ENCODE measurements around the gene DLAT. TPM values are rescaled to one million over a fixed set of nuclear protein-coding genes. Genes with fewer than 3 reads are reported as not detected.

The DLAT gene
- total RNA-seq, 2 experiments from 2014 or later, result 10.7 to 10.8 TPM

DNA sequence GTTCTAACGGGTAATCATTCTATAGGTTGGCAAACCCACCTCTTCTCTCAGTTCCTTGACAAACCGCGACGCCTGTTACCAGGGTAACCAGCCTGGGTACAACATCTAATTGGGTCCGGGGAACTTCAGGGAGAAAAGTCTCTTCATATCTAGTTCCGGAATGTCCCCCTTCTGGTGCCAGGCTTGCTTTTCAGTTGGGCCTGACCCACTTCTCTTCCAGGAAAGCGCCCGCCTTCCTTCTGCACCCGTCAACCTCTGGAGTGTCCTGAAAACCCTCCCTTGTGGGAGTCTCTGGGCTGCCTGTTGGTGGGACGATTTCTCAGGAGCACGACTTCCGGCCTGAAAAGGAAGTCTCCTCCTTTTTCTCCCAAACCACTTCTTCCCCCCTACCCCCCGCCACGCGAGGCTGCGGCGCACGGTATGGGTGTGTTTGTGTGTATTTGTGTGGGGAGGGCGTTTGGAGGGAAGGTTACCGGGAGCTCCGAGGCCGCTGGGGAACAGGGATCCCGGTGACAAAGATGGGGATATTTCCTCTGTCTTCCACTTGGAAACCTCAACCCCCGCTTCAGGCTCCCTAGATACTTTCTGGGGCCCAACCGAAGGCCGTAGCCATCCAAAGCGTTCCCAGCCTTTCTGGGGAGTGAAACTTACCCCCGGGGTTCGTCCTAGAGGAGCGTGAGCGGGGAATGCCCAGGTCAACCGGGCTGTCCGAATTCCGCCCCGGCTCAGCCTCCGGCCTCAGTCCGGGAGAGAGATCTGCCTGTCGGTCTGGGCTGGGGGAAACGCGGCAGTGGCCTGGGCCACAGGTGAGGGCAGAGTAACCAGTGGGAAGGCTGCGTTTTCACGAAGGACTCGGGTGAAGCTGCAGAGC is 49.0 kb downstream of the DLAT start, which contains the start of the genes NKAPD1 and PIH1D2:
Gene NKAPD1 (plus strand): TSS at position 359 of the 871 bp plus-strand sequence. CDS start 1,276 bp downstream, outside the sequence.
Gene PIH1D2 (minus strand): TSS at position 77 of the 871 bp plus-strand sequence. CDS start 843 bp downstream, outside the sequence.
- Histone ChIP-seq H3K4me3 (ENCODE audit: low read length) (peak within 1 kb of the TSS; percentile 80), H3K27me3 (ENCODE audit: control insufficient read depth in 1 of 2, insufficient read depth in 2 of 2, low read length in 2 of 2) (no peaks in the 10 kb centered on the region), H3K27ac (ENCODE audit: low read depth in 1 of 2, low read length in 2 of 2) (peak within 1 kb of the TSS; percentile 70 to 73), H3K4me1 (ENCODE audit: insufficient read depth, low read length) (peaks cover 13% of the 10 kb centered on the region), H3K36me3 (ENCODE audit: insufficient read depth, low read length) (peaks cover 28% of the 10 kb centered on the region), H3K9me3 (ENCODE audit: control insufficient read depth in 1 of 2, insufficient read depth in 1 of 2, low read length in 2 of 2) (no peaks in the 10 kb centered on the region)
- POLR2A ChIA-PET, result interaction anchor here (0.7 to 5.1 kb wide), 3 partner anchors 10 to 13 kb away, joined by 3 to 36 read pairs (median 3); partner anchors contain the start of genes SDHD and TIMM8B
- CTCF ChIA-PET, result interaction anchor here (1.1 kb wide), 2 partner anchors 13 to 142 kb away, joined by 3 to 4 read pairs; partner anchors contain the start of genes SDHD and TIMM8B
- no peak for TF ChIP-seq CTCF (IDR thresholded peaks at IDR 0.05)
- ATAC-seq (ENCODE audit: poor library complexity) (peak; percentile 87), DNase-seq (peak; percentile 65 to 92 (median 74))
- H3K9me3 Mint-ChIP-seq, result no peaks in the 10 kb centered on the region
- H3K36me3 Mint-ChIP-seq (ENCODE audit: low read depth), result peaks cover 42% of the 10 kb centered on the region
- H3K4me1 Mint-ChIP-seq (ENCODE audit: low read depth), result peaks cover 36% of the 10 kb centered on the region
- intact Hi-C loops (cut with DNase I, micrococcal nuclease), result loop anchor here (1.0 to 10.0 kb wide), 7 partner anchors 12 to 1701 kb away; partner anchors contain the start of genes CFAP68 (in 2 of the 2), DLAT (in 2 of the 2), FDXACB1 (in 2 of the 2) and SDHD (in 2 of the 2)
- peak within 1 kb of the TSS; percentile 97 for H3K4me3 Mint-ChIP-seq
- peak within 1 kb of the TSS; percentile 78 for H3K27ac Mint-ChIP-seq
- peaks cover 27% of the 10 kb centered on the region for H3K27me3 Mint-ChIP-seq

- no peaks in the 10 kb centered on the region for H3K27me3 ChIP-seq (ENCODE audit: control insufficient read depth in 1 of 2, insufficient read depth in 2 of 2, low read length in 2 of 2)
- peaks cover 20% of the 10 kb centered on the region for H3K4me1 ChIP-seq (ENCODE audit: insufficient read depth, low read length)
- H3K9me3 ChIP-seq (ENCODE audit: control insufficient read depth in 1 of 2, insufficient read depth in 1 of 2, low read length in 2 of 2), result no peaks in the 10 kb centered on the region
- ChIA-PET CTCF (no interaction called here), POLR2A (no interaction called here)
- DNase-seq (no peak), ATAC-seq (ENCODE audit: poor library complexity) (no peak)
- Mint-ChIP-seq H3K4me1 (ENCODE audit: low read depth) (peaks cover 26% of the 10 kb centered on the region), H3K9me3 (no peaks in the 10 kb centered on the region), H3K4me3 (peak overlapping the region; percentile 25), H3K27me3 (no peaks in the 10 kb centered on the region), H3K36me3 (ENCODE audit: low read depth) (peaks cover 89% of the 10 kb centered on the region), H3K27ac (peak overlapping the region; percentile 30)
- intact Hi-C loops (cut with DNase I, micrococcal nuclease), result loop anchor here in 1 of 2 experiments (10.0 kb wide), 1 partner anchor 1232 kb away; the partner anchor contains the start of gene TTC12
- no peak overlapping the region for H3K4me3 ChIP-seq (ENCODE audit: low read length)
- no peak for TF ChIP-seq CTCF (IDR thresholded peaks at IDR 0.05)
- peaks cover 63% of the 10 kb centered on the region for H3K36me3 ChIP-seq (ENCODE audit: insufficient read depth, low read length)
- H3K27ac ChIP-seq (ENCODE audit: low read depth in 1 of 2, low read length in 2 of 2), result no peak overlapping the region
Measured at GRCh38 chr11:112082729-112083128, 57.5 kb downstream of the DLAT start.

DNA sequence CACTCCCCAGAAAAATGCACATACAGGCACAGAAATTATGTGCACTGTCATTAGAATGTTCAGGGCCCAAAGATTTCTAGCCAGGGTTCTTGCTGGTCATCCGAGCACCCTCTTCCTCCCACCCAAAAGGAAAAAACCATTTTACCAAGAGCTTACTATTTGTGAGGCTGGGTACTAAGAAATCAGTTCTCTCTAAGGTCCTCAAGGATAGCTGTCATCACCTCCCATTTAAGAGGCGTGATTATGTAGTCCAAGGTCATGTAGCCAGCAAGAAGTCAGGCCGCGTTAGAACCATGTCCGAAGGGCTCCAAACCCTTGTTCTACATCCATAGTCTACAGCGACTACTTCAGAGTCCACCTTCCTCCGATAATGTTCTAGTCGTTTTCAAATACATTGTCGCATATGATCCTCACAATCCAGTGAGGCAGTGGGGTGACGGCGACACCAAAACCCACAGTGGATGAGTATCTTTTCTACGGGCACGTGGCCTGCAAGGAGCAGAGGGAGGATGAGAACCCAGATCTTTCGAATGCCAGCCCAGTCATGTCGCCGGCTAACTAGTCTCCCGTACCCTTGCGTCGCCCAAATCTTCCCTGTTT is 60.7 kb downstream of the DLAT start:
- DNase-seq (peak in 9 of 14 experiments; percentile 3 to 45 (median 16)), ATAC-seq (ENCODE audit: poor library complexity) (peak; percentile 35)
- H3K27ac Mint-ChIP-seq, result peak overlapping the region; percentile 94
- H3K27ac ChIP-seq (ENCODE audit: low read depth in 1 of 2, low read length in 2 of 2), result peak overlapping the region in 1 of 2 donors; percentile 37
- H3K27me3 ChIP-seq (ENCODE audit: control insufficient read depth in 1 of 2, insufficient read depth in 2 of 2, low read length in 2 of 2), result no peaks in the 10 kb centered on the region
- POLR2A ChIA-PET, result interaction anchor here (1.0 to 3.9 kb wide), 6 partner anchors 11 to 483 kb away, joined by 3 to 36 read pairs (median 6); partner anchors contain the start of genes ALG9, NKAPD1, PIH1D2 and PTS
- peaks cover 59% of the 10 kb centered on the region for H3K36me3 ChIP-seq (ENCODE audit: insufficient read depth, low read length)
- H3K36me3 Mint-ChIP-seq (ENCODE audit: low read depth), result peaks cover 94% of the 10 kb centered on the region
- H3K4me1 ChIP-seq (ENCODE audit: insufficient read depth, low read length), result peaks cover 32% of the 10 kb centered on the region
- intact Hi-C loops (cut with DNase I, micrococcal nuclease), result loop anchor here (1.0 to 10.0 kb wide), 9 partner anchors 12 to 1229 kb away; partner anchors contain the start of genes DLAT (in 2 of the 2), NKAPD1 (in 2 of the 2), PIH1D2 (in 2 of the 2) and CFAP68 (in 1 of the 2)
- no peaks in the 10 kb centered on the region for H3K9me3 Mint-ChIP-seq
- H3K4me3 Mint-ChIP-seq, result peak overlapping the region; percentile 99
- no peaks in the 10 kb centered on the region for H3K9me3 ChIP-seq (ENCODE audit: control insufficient read depth in 1 of 2, insufficient read depth in 1 of 2, low read length in 2 of 2)
- CTCF ChIA-PET, result interaction anchor here (1.2 kb wide), 1 partner anchor 11 kb away, joined by 4 read pairs; no protein-coding TSS in a partner anchor
- peaks cover 47% of the 10 kb centered on the region for H3K4me1 Mint-ChIP-seq (ENCODE audit: low read depth)
- no peaks in the 10 kb centered on the region for H3K27me3 Mint-ChIP-seq
- TF ChIP-seq CTCF (IDR thresholded peaks at IDR 0.05), result no peak
- H3K4me3 ChIP-seq (ENCODE audit: low read length), result peak overlapping the region; percentile 88

Data from CD4-positive, alpha-beta T cell (primary cell).